ENCODE results near the gene AGFG2.

AGFG2 gene

DNA sequence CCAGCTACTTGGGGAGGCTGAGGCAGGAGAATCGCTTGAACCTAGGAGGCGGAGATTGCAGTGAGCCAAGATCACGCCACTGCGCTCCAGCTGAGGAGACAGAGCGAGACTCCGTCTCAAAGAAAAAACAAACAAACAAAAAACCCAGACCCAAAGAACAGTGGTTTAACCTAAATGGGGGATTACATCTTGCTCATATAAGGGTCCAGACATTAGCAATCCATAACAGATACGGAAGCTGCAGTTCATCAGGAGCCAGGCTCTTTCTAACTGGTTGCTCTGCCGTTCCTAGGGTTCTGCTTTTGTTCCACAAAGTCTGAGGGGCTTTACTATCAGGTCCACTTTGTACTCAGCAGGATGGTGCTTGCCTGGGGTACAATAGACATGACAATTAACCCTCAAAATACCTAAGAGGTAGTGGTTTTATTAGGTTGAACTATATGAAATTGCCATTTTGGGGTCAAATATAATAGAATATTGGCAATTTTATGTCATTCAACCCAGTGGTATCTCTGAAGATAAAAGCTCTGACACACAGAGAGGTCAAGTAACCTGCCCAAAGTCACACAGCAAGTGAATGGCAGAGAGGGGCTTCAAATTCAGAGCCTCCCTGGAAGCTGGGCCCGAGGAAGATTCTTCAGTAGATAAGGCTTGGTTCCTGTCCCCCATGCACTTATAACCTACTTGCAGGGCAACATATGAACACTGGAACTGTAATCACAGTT lies 34.0 kb upstream of the AGFG2 start:
- Histone ChIP-seq H2AFZ (ENCODE audit: low read depth, low read length) (no peak overlapping the region), H3K27me3 (ENCODE audit: low read depth, low read length) (peaks cover 7% of the 10 kb centered on the region; the same call in 1 of the 2 replicates), H3K36me3 (replicated peaks; ENCODE audit: low read depth, low read length) (no peaks in the 10 kb centered on the region), H3K9me3 (ENCODE audit: insufficient read depth, low read length) (no peaks in the 10 kb centered on the region), H3K4me3 (ENCODE audit: low read length) (no peak overlapping the region), H3K4me2 (ENCODE audit: low read length) (no peak overlapping the region), H3K27ac (ENCODE audit: low read length) (no peak overlapping the region), H4K20me1 (ENCODE audit: insufficient read depth, low read length) (no peaks in the 10 kb centered on the region), H3K9ac (ENCODE audit: low read length) (no peak overlapping the region), H3K79me2 (ENCODE audit: low read length) (no peaks in the 10 kb centered on the region), H3K4me1 (ENCODE audit: low read length) (peaks cover 8% of the 10 kb centered on the region)
- TF ChIP-seq CTCF (IDR thresholded peaks at IDR 0.05; ENCODE audit: low read depth, low read length), result no peak
- TF ChIP-seq EZH2phosphoT487 (IDR thresholded peaks at IDR 0.05; ENCODE audit: low read depth), result no peak

DNA sequence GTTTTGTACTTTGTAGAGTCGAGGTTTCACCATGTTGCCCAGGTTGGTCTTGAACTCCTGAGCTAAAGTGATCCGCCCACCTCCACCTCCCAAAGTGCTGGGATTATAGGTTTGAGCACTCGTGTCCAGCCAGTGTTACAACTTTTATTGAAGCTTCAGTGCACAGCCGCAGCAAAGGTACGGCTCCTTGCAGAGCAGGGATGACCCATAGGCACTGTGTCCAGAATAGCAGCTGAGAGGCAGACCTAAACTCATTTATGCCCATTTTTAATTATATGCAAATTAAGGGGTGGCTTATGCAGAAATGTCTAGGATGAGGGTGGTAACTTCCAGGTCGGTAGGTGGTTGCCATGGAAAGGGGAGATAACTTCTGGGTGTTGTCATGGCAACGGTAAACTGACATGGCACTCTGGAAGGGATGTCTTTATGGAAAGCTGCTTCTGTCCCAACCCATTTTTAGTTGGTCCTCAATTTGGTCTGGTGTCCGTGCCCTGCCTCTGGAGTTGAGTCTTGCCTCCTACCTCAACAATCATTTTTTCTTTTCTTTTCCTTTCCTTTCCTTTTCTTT lies 32.6 kb upstream of the AGFG2 start:
- H3K27ac ChIP-seq (ENCODE audit: low read length), result no peak overlapping the region

GRCh38 chr7:100509231-100509630 lies 29.8 kb upstream of the AGFG2 start:
- no peaks in the 10 kb centered on the region for H3K9me3 ChIP-seq (ENCODE audit: insufficient read depth, low read length)
- H3K4me1 ChIP-seq (ENCODE audit: low read length), result no peaks in the 10 kb centered on the region
- no peak for TF ChIP-seq EZH2phosphoT487 (IDR thresholded peaks at IDR 0.05; ENCODE audit: low read depth)
- no peak for TF ChIP-seq CTCF (IDR thresholded peaks at IDR 0.05; ENCODE audit: low read depth, low read length)
- H3K27me3 ChIP-seq (ENCODE audit: low read depth, low read length), result no peaks in the 10 kb centered on the region
- H2AFZ ChIP-seq (ENCODE audit: low read depth, low read length), result no peak overlapping the region
- no peak overlapping the region for H3K27ac ChIP-seq (ENCODE audit: low read length)
- H4K20me1 ChIP-seq (ENCODE audit: insufficient read depth, low read length), result no peaks in the 10 kb centered on the region
- H3K4me3 ChIP-seq (ENCODE audit: low read length), result no peak overlapping the region
- H3K36me3 ChIP-seq (replicated peaks; ENCODE audit: low read depth, low read length), result no peaks in the 10 kb centered on the region
- H3K9ac ChIP-seq (ENCODE audit: low read length), result no peak overlapping the region
- no peaks in the 10 kb centered on the region for H3K79me2 ChIP-seq (ENCODE audit: low read length)
- no peak overlapping the region for H3K4me2 ChIP-seq (ENCODE audit: low read length)

More for the DNA sequence above, 32.6 kb upstream of the AGFG2 start:
- Histone ChIP-seq H3K4me3 (ENCODE audit: low read length) (no peak overlapping the region), H3K27me3 (ENCODE audit: low read depth, low read length) (peaks cover 7% of the 10 kb centered on the region; the same call in 1 of the 2 replicates), H4K20me1 (ENCODE audit: insufficient read depth, low read length) (no peaks in the 10 kb centered on the region), H2AFZ (ENCODE audit: low read depth, low read length) (no peak overlapping the region), H3K9me3 (ENCODE audit: insufficient read depth, low read length) (no peaks in the 10 kb centered on the region), H3K79me2 (ENCODE audit: low read length) (no peaks in the 10 kb centered on the region), H3K36me3 (replicated peaks; ENCODE audit: low read depth, low read length) (no peaks in the 10 kb centered on the region), H3K4me2 (ENCODE audit: low read length) (no peak overlapping the region), H3K9ac (ENCODE audit: low read length) (no peak overlapping the region), H3K4me1 (ENCODE audit: low read length) (peaks cover 8% of the 10 kb centered on the region)
- TF ChIP-seq EZH2phosphoT487 (IDR thresholded peaks at IDR 0.05; ENCODE audit: low read depth) (no peak), CTCF (IDR thresholded peaks at IDR 0.05; ENCODE audit: low read depth, low read length) (no peak)

DNA sequence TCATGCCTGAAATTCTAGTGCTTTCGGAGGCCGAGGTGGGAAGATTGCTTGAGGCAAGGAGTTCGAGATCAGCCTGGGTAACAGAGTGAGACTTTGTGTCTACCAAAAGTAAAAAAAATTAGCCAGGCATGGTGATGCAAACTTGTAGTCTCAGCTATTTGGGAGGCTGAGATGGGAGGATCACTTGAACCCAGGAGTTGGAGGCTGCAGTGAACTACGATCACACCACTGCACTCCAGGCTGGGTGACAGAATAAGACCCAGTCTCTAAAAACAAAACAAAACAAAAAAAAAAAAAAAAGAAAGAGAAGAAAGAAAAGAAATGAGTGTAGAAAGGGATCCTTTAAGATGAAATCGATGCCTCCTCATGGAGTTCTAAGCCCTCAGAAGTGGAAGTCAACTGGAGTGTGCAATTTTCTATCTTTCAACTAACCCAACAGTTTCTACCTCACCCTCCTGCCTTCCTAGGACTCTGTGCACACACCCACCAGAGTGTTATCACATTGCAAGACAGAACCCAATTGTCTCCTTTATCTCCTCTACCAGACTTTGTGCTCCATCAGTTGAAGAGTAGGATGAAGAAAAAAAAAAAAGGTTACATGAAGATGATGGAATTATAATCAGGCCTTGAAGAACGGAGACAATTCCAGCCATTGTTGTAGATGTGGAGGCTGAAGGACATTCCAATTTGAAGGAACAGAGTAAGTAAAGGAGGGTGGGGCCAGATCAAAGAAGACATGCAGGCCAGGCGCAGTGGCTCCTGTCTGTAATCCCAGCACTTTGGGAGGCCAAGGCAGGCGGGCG lies 28.4 kb upstream of the AGFG2 start:
- Histone ChIP-seq H3K79me2 (ENCODE audit: low read length) (no peaks in the 10 kb centered on the region), H3K4me2 (ENCODE audit: low read length) (no peak overlapping the region), H4K20me1 (ENCODE audit: insufficient read depth, low read length) (no peaks in the 10 kb centered on the region), H3K4me1 (ENCODE audit: low read length) (no peaks in the 10 kb centered on the region), H3K36me3 (replicated peaks; ENCODE audit: low read depth, low read length) (no peaks in the 10 kb centered on the region), H3K9ac (ENCODE audit: low read length) (no peak overlapping the region), H3K4me3 (ENCODE audit: low read length) (no peak overlapping the region), H3K27me3 (ENCODE audit: low read depth, low read length) (no peaks in the 10 kb centered on the region), H2AFZ (ENCODE audit: low read depth, low read length) (no peak overlapping the region), H3K9me3 (ENCODE audit: insufficient read depth, low read length) (no peaks in the 10 kb centered on the region), H3K27ac (ENCODE audit: low read length) (no peak overlapping the region)
- TF ChIP-seq EZH2phosphoT487 (IDR thresholded peaks at IDR 0.05; ENCODE audit: low read depth) (no peak), CTCF (IDR thresholded peaks at IDR 0.05; ENCODE audit: low read depth, low read length) (no peak)
